ENCODE data around the gene NXPH1. TPM values are rescaled to one million over a fixed set of nuclear protein-coding genes. Genes with fewer than 3 reads are reported as not detected.

The NXPH1 gene
- total RNA-seq, 2 donors from 2014 or later, result 0.24 TPM; not detected in 1

DNA sequence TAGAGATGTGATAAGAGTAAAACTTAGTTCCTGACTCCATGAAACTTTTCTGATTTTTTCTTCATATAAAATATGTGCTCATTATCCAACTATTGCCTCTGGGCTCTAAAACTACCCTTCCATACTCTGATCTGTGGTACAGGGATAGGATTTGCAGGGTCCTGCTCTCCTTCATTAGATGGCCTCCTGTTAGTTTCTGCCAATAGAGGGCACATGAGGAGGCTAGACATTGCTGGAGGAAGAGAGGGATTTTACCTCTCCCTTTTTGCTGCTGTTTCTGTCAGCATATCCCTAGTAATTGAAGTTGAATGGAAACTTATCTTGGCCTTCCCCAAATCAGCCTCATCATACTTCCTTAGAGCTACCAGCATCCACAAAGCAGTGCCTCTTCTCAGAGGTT lies 269.4 kb downstream of the NXPH1 start:
- Histone ChIP-seq H3K27ac (ENCODE audit: low read depth, low read length) (no peak overlapping the region), H3K36me3 (ENCODE audit: control insufficient read depth, insufficient read depth, low read length) (no peaks in the 10 kb centered on the region), H3K4me3 (ENCODE audit: low read length) (no peak overlapping the region), H3K4me1 (ENCODE audit: control insufficient read depth, insufficient read depth, low read length) (no peaks in the 10 kb centered on the region), H3K9ac (ENCODE audit: extremely low read depth, low read length, poor library complexity, severe bottlenecking) (no peak overlapping the region), H3K9me3 (ENCODE audit: control insufficient read depth, low read length) (no peaks in the 10 kb centered on the region), H3K27me3 (ENCODE audit: control insufficient read depth, insufficient read depth, low read length, poor library complexity, severe bottlenecking) (no peaks in the 10 kb centered on the region)
- Mint-ChIP-seq H3K36me3 (ENCODE audit: low read depth) (no peaks in the 10 kb centered on the region), H3K9me3 (no peaks in the 10 kb centered on the region), H3K4me1 (no peaks in the 10 kb centered on the region), H3K27me3 (ENCODE audit: insufficient read depth) (no peaks in the 10 kb centered on the region), H3K4me3 (no peak overlapping the region), H3K27ac (no peak overlapping the region)
- no peak for DNase-seq
- TF ChIP-seq, protein P1, sequence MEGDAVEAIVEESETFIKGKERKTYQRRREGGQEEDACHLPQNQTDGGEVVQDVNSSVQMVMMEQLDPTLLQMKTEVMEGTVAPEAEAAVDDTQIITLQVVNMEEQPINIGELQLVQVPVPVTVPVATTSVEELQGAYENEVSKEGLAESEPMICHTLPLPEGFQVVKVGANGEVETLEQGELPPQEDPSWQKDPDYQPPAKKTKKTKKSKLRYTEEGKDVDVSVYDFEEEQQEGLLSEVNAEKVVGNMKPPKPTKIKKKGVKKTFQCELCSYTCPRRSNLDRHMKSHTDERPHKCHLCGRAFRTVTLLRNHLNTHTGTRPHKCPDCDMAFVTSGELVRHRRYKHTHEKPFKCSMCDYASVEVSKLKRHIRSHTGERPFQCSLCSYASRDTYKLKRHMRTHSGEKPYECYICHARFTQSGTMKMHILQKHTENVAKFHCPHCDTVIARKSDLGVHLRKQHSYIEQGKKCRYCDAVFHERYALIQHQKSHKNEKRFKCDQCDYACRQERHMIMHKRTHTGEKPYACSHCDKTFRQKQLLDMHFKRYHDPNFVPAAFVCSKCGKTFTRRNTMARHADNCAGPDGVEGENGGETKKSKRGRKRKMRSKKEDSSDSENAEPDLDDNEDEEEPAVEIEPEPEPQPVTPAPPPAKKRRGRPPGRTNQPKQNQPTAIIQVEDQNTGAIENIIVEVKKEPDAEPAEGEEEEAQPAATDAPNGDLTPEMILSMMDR (conservative IDR thresholded peaks at IDR 0.05), result peak; percentile 65

DNA sequence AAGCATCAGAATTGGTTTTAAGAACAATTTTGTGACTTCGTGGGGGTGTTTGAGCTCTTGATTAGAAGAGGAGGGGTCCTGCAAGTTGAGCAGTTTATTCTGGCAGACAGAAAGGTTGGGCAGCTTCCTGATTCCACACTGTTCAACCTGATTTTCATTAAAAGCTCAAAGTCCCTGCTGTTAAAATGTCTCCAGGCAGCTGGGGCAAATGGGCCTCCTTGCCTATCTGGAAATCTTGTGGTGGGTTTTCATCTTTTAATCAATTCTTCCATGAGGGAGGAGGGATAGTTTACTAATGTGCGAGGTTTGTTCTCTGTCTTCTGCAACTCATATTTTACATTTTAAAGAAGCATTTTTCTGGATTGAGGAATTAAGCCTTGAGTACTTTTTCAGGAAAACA lies 276.7 kb downstream of the NXPH1 start:
- H3K27me3 Mint-ChIP-seq (ENCODE audit: insufficient read depth), result no peaks in the 10 kb centered on the region
- H3K9me3 Mint-ChIP-seq, result no peaks in the 10 kb centered on the region
- H3K4me1 ChIP-seq (ENCODE audit: control insufficient read depth, insufficient read depth, low read length), result no peaks in the 10 kb centered on the region
- no peak overlapping the region for H3K27ac Mint-ChIP-seq
- H3K9ac ChIP-seq (ENCODE audit: extremely low read depth, low read length, poor library complexity, severe bottlenecking), result no peak overlapping the region
- no peaks in the 10 kb centered on the region for H3K4me1 Mint-ChIP-seq
- H3K36me3 Mint-ChIP-seq (ENCODE audit: low read depth), result no peaks in the 10 kb centered on the region
- no peak overlapping the region for H3K4me3 Mint-ChIP-seq
- DNase-seq, result no peak
- TF ChIP-seq, protein P1 (conservative IDR thresholded peaks at IDR 0.05), result no peak
- no peaks in the 10 kb centered on the region for H3K27me3 ChIP-seq (ENCODE audit: control insufficient read depth, insufficient read depth, low read length, poor library complexity, severe bottlenecking)
- H3K9me3 ChIP-seq (ENCODE audit: control insufficient read depth, low read length), result no peaks in the 10 kb centered on the region
- H3K27ac ChIP-seq (ENCODE audit: low read depth, low read length), result no peak overlapping the region
- WGBS, 2 experiments (ENCODE audit: insufficient coverage in 1 of 2, insufficient read length in 1 of 2), result 68 to 86% methylated on average over 1 of the region's 2 CpGs
- no peaks in the 10 kb centered on the region for H3K36me3 ChIP-seq (ENCODE audit: control insufficient read depth, insufficient read depth, low read length)
- no peak overlapping the region for H3K4me3 ChIP-seq (ENCODE audit: low read length)

DNA sequence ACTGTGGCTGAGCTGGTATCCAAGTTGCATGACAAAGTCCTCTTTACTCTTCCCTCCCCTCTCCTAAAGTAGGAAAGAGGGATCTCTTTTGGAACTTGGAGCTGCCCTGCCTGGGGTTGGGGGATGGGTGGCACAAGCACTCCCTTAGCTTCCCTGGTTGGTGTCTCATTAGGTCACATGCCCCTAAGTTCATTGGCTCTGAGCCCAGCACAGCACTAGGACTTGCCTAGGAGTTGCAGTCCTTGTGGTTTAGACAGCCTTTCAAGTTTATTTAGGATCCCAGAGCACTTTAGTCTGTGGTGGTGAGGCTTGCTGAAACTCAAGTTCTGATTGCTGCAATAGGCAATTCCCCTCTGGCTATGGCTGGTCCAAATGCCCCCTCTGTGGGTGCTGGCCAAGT lies 281.4 kb downstream of the NXPH1 start:
- Histone ChIP-seq H3K9ac (ENCODE audit: extremely low read depth, low read length, poor library complexity, severe bottlenecking) (no peak overlapping the region), H3K36me3 (ENCODE audit: control insufficient read depth, insufficient read depth, low read length) (no peaks in the 10 kb centered on the region), H3K27me3 (ENCODE audit: control insufficient read depth, insufficient read depth, low read length, poor library complexity, severe bottlenecking) (no peaks in the 10 kb centered on the region), H3K4me1 (ENCODE audit: control insufficient read depth, insufficient read depth, low read length) (no peaks in the 10 kb centered on the region), H3K9me3 (ENCODE audit: control insufficient read depth, low read length) (no peaks in the 10 kb centered on the region), H3K4me3 (ENCODE audit: low read length) (no peak overlapping the region), H3K27ac (ENCODE audit: low read depth, low read length) (no peak overlapping the region)
- H3K4me1 Mint-ChIP-seq, result no peaks in the 10 kb centered on the region
- no peaks in the 10 kb centered on the region for H3K27me3 Mint-ChIP-seq (ENCODE audit: insufficient read depth)
- DNase-seq, result no peak
- TF ChIP-seq, protein P1 (conservative IDR thresholded peaks at IDR 0.05), result no peak
- H3K9me3 Mint-ChIP-seq, result no peaks in the 10 kb centered on the region
- no peaks in the 10 kb centered on the region for H3K36me3 Mint-ChIP-seq (ENCODE audit: low read depth)
- no peak overlapping the region for H3K27ac Mint-ChIP-seq
- H3K4me3 Mint-ChIP-seq, result no peak overlapping the region
